ENCODE data around the gene SMNDC1.
"Not testable (repeated sequence)": the region's sequence is repeated elsewhere in the genome, so short reads cannot be mapped to it uniquely, and the experiment has no call there.

SMNDC1 gene

GRCh38 chr10:110251392-110251791 is 53.3 kb downstream of the SMNDC1 start:
- DNase-seq (ENCODE audit: low spot score), result not testable (repeated sequence)

GRCh38 chr10:110249489-110249888 is 55.2 kb downstream of the SMNDC1 start:
- not testable (repeated sequence) for DNase-seq (ENCODE audit: low spot score)

- not testable (repeated sequence) for DNase-seq (ENCODE audit: low spot score)
Measured at GRCh38 chr10:110247833-110248232, 56.9 kb downstream of the SMNDC1 start.

GRCh38 chr10:110244550-110244949 is 60.2 kb downstream of the SMNDC1 start:
- DNase-seq (ENCODE audit: low spot score), result no peak

GRCh38 chr10:110242511-110242910 is 62.2 kb downstream of the SMNDC1 start:
- no peak for DNase-seq (ENCODE audit: low spot score)

DNA sequence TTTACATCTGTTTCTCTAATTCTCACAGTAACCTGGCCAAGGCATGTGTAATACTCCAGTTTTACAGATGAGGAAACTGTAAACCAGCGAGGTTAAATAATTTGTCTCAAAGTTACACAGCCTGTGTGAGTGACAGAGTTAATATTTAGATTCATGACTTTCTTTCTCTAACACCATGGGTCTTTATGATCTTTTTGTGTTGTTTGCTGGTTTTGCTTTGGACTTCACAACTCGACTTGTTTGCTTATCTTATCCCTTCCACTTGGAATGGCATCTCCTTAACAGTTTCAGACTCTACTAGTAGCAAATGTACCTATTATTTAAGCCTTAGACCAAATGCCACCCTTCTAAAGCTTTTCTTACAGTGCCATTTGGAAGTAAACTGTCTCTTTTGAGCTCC is 62.9 kb downstream of the SMNDC1 start:
- no peak for DNase-seq (ENCODE audit: low spot score)

DNA sequence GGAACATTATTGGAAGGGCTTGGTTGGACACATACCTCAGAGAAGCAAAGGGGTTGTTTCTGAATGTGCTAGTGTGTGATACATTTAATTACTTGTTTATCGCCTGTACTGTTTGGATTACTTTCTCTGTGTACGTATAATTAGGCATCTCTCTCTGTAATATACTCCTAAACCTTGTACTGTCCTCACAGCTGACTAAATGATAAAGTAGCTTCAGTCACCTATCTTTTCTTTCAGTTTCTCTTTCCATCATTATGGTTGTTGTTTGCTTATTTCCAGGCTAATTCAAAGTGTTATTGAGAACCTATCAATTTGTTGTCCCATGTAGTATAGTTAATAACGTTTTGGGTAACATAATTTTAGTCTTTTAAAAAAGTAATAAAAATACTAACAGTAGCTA is 63.3 kb downstream of the SMNDC1 start:
- no peak for DNase-seq (ENCODE audit: low spot score)

Data from kidney tubule cell (primary cell).